Kasumi-1 (cell line): ENCODE measurements around the gene TMEM259.

ENCODE experiments used
- DNase-seq, 2 experiments: peaks; one replicate each; lab custom pipeline; 2025; lab: John Stamatoyannopoulos, UW

TMEM259 gene

DNA sequence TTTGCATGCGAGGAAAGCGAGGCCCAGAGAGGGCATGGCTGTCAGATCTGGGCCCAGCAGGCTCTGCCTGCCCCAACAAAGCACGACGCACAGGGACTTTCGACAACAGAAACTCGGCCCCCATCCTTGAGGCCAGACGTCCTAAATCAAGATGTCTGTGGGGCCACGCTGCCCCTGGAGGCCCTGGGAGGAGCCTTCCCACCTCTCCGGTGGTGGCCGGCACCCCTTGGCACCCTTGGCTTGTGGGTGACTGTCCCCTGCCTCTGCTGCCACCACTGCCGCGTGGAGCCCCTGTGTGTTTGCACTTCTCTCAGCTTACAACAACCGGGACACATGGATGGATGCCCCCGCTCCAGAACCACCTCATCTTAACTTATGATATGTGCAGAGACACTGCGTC lies 32.4 kb downstream of the TMEM259 start:
- no peak for DNase-seq

DNA sequence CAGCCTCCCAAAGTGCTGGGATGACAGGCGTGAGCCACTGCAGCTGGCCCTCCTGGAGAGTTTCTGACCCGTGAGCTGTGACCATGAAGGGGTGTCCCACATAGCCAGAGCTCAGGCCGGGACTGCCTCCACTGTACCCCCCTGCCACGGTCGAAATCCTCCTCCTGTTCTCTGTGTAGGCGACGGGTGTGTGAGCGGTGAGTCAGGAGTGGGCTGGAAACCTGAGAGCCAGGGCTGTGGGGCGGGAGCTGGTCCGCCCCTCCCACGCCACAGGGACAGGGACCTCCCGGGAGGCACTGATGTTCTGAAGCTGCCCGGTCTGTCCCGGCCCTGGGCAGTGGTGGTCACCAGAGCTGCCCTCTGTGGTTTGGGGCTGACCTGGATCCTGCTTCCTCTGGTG lies 32.8 kb downstream of the TMEM259 start:
- DNase-seq, result no peak

DNA sequence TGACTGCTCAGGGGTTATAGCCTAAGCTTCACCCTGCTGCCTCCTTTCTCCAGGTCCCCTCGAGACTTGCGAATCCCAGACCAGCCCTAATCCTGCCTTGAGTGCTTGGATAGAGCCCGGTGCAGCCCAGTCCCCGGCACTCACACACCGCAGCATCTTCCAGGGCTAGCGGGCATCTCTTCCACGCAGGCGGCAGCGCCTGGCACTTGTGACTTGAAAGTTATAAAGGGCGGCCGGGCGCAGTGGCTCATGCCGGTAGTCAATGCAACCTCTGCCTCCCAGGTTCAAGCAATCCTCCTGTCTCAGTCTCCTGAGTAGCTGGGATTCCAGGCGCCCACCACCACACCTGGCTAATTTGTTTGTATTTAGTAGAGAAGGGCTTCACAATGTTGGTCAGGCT lies 34.8 kb downstream of the TMEM259 start:
- DNase-seq, result no peak

DNA sequence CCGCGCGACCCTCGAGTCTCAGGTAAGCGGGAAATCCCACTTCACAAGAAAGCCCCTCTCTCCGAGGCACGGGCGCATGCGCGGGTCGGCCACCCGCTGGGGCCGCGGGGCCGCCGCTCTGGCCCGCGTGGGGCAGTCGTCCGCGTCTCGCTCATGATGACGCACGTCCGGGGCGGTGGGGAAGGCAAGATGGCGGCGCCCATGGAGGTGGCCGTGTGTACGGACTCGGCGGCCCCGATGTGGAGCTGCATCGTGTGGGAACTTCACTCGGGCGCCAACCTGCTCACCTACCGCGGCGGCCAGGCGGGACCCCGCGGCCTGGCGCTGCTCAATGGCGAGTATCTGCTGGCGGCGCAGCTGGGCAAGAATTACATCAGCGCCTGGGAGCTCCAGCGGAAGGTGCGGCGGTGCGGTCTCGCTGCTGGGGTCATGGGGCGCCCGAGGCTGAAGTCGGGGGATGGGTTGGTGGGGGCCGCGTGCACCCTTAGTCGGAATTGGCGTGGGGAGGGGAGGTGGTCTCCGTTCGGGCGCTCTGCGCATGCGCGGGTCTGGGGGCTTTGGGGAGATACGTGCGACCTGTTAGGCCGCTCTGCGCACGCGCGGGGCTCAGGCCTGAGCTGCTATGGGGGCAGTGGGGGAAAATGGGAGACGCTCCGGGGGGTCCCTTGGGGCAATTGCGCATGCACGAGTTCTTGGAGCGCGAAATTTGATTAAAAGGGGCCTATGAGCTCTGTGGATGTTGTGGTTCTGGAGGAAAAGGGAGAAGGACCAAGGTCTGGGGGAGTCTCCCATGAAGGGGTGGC lies 36.6 kb downstream of the TMEM259 start, which contains the start of gene WDR18:
TSS of gene WDR18 (plus strand) at position 181 of the 803 bp plus-strand sequence. CDS start at position 190, 9 bp downstream.
- DNase-seq, result peak; percentile 64 to 75

DNA sequence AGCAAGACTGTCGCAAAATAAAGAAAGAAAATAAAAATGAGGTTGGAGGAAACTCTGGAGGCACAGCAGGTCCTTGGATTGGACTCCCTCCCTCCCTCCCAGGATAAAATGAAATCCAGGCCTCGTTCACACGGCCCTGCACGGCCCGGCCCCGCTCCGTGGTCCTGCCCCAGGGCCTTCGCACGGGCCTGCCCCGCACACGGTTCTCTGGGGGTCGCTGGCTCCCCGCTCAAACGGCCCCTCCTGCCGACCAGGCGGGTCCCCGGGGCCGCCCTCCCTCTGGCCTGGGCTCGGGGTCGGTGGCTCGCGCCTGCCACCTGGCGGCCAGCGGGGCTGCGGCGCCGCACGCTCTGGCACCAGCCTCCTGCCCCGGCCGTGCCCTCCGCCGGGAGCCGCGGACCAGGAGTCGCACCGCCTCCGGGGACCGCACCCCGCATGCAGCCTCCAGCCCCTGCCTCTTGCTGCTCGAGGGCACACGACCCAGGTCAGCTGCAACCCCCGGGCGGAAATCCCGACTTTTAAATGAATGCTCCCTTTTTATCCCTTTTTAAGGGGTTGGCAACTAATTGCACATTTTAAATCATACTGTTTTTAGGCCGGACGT lies 38.3 kb downstream of the TMEM259 start:
- DNase-seq, result peak; percentile 49 to 60

DNA sequence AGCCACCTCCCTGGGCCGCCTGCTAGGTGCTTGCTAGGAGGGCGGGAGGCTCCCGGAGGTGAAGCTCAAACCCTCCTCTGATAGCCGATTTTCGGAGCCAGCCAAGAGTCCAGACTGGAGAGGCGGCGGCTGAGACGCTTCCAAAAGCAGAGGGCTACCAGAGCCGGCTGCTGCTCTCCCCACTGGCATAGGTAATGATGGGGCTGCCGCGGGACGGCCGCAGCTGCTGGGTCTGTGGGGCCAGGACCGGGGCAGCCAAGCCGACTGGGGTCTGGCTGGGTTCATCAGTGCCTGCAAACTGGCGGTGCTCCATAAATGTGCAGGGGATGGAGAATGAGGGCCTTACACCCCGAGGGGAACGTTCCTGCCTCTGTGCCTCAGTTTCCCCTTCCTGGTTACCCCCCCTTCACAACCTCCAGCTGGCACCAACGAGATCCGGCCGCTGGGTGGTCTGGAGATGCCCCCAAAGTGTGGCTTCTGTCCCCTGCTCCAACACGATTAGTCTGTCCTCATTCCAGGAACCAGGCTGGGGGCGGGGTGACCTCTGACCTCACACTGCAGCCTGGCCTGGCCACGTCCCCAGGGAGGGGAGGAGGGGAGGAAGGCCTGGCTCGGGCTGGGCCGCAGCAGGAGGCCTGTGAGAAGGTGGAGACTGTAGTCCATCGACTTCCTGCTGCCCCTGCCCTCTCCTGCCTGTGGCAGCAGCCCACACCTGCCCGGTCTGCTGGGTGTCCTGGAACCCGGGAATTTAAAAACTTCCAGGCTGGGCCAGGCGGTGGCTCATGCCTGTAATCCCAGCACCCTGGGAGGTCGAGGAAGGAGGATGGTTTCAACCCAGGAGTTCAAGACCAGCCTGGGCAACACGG lies 40.6 kb downstream of the TMEM259 start:
- DNase-seq, result no peak

DNA sequence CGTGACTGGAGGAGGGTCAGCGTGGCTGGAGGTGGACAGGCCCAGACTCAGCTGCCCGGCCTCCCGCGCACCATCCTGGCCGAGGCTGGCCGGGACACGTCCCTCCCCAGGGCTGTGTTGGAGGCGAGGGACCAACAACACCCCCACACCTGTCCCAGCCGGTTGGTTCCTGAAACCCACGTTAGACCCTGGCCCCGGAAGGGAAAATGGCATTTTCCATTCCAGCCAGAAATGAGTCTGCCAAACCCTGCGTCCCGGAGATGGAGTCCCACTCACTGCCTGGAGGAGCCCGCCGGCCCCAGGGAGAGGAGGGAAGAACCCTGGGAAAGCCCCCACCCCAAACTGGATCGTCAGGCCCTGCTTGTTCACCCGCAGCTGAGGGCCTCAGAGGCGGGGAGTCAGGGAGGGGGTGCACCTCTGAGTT lies 41.6 kb downstream of the TMEM259 start:
- no peak for DNase-seq

DNA sequence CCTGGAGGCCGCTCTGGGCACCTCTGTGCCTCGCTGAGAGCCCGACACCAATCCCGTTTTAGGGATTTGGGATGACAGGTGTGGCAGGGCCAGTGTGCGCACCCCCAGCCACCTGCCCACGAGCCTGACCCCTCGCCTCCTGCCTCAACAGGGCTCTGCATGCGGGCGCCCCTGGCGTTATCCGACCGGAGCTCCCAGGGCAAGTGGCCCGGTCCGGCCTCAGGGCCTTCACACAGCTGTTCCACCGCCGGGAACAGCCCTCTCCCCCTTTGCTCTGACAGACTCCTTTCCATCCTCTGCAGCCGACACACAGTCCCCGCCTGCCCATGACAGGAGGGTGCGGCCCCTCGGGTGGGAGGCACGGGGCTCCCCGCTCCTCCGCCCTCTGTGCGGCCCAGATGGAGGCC lies 43.9 kb downstream of the TMEM259 start:
- DNase-seq, result no peak

DNA sequence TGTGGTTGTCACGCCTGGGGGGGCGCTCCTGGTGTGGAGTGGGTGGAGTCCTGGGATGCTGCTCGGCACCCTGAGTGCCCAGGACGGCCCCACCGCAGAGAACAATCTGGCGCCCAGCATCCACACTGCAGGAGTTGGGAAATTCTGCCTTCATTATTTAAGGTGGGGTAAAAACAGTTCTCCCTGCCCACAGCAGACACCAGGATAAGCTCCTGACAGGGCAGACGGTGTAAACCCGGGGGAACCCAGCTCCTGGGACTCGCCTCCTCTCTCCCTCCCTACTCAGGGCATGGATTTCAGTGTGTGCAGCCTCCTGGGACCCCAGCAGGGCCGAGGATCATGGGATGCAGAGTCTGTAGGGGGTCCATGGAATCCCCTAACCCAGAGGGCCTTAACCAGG lies 44.4 kb downstream of the TMEM259 start:
- DNase-seq, result no peak

DNA sequence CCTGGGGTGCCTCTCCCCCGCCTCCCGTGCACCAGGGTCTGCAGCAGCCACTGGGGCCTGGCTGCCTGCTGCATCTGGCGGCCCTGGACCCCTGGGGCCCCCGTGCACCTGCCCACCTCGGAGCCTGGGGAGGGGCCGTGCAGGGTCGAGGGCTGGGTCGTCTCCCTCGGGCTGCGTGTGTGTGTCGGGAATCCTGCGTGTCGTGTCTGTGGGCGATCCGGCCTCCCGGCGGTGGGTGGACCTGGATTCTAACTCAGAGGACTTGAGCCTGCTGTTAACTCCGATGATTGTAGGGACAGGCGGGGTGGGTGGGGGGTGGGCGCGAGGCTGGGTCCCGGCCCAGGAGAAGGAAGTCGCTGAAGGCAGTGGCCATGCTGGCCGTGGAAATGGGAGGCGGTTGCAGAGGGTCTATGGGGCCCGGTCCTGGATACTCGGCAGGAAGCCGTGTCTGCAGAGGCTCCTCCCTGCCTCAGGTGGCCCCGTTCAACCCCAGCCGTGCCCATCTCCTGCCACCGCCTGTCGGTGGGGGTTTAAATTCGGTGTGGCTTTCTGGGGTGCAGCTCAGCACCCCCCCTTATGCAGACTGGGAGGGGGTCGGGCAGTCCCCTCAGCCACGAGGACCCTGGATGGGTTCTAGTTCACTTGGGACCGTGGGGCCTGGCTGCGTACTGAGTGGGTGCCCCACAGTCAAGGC lies 46.2 kb downstream of the TMEM259 start:
- DNase-seq, result no peak

DNA sequence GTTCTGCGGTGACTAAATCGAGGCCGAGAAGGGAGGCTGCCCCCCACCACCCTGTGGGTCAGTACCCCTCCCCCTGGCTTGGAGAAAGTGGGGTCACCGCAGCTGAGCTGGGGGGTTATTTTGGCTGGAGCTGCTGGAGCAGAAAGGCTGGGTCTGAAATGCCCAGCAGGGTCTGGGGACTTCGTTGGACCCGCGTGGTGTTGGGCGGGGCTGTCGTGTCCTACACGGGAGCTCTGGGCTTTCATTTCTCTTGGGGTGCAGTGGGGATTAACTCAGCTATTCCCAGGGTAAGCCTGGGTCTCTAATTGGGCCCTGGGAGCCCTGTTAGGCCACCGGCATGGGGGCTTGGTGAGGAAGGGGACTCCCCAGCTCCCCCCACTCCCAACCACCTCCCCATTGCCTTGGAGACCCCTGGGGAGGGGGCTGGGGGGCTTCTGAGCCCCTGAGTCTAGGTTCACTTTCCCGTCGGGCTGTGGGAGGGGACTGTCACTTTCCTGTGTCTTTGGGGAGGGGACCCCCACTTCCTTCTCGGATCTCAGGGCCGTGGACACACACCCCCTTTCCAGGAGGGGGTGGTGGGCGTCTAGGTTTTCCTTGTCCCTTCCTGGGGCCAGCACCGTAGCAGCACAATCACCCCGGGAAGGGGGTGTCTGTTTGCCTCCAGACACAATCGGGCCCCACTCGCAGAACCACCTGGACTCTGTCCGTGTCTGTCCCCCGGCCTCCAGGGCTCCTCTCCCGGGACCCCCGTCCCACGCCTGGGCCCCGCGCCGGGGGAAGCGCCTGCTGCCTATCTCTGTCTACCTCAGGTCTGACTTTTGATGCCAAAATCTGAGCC lies 47.0 kb downstream of the TMEM259 start:
- DNase-seq, result no peak

DNA sequence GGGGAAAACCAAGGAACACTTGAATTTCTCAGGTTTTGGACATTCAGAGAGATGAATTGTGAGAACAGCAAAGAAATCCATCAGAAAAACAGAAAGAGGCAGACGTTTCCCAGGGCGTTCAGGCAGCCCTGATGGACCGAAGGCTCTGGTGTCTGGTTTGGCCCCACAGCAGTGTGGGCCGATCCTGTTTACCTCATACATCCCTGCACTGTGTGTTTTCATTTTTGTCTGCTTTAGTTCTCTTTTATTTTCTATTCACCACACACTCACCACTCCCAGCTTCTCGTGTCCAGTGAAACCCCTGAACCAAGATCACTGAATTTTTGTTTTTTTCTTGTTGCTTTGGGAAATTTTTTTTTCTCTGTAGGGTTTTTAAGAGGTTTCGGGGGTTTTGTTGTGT lies 48.6 kb downstream of the TMEM259 start:
- DNase-seq, result no peak

DNA sequence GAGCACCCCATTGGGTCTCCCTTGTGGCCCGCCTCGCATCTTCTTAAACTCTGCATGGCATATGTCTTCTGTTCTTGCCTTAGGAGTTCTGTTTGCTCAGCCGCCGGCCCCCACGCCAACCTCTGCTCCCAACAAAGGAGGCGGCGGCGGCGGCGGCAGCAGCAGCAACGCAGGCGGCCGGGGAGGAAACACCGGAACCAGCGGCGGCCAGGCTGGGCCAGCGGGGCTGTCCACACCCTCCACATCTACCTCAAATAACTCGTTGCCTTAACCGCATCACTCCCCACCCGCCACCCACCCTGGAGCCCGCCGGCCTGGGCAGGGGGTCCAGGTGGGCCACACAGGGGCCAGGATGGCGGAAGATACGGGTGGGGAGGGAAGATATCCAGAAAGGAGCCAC lies 49.1 kb downstream of the TMEM259 start:
- no peak for DNase-seq

DNA sequence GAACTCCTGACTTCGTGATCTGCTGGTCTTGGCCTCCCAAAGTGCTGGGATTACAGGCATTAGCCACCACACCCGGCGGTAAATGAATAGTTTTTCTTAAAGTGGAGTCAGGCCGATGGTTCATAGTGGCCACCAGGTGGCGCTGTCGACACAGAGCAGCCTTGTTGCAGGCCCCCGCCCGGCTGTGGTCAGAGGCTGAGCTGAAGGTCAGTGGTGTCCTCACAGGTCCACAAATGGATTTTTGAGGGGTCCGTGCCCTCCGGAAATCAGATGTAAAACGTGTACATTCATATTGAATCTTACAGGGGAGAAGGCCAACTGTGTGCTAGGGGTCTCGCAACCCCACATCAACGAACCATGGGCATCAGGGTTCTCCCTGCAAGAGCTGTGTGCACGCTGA lies 50.2 kb downstream of the TMEM259 start:
- peak in 1 of 2 experiments; percentile 19 for DNase-seq

DNA sequence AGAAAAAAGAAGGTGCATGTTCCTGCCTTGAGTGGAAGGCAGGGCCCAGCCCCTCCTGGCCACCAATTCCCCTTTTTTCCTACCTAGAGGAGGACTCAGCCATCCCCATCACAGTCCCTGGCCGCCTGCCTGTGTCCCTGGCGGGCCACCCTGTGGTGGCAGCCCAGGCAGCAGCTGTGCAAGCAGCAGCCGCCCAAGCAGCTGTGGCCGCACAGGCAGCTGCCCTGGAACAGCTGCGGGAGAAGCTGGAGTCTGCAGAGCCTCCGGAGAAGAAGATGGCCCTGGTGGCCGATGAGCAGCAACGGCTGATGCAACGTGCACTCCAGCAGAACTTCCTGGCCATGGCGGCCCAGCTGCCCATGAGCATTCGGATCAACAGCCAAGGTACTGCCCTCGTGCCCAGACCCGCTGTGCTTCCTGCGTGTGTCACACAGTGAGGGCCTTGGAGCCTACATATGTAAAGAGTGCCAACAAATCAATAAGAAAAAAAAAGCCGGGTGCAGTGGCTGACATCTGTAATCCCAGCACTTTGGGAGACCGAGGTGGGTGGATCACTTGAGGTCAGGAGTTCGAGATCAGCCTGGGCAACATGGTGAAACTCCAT lies 54.3 kb downstream of the TMEM259 start:
- DNase-seq, result no peak

DNA sequence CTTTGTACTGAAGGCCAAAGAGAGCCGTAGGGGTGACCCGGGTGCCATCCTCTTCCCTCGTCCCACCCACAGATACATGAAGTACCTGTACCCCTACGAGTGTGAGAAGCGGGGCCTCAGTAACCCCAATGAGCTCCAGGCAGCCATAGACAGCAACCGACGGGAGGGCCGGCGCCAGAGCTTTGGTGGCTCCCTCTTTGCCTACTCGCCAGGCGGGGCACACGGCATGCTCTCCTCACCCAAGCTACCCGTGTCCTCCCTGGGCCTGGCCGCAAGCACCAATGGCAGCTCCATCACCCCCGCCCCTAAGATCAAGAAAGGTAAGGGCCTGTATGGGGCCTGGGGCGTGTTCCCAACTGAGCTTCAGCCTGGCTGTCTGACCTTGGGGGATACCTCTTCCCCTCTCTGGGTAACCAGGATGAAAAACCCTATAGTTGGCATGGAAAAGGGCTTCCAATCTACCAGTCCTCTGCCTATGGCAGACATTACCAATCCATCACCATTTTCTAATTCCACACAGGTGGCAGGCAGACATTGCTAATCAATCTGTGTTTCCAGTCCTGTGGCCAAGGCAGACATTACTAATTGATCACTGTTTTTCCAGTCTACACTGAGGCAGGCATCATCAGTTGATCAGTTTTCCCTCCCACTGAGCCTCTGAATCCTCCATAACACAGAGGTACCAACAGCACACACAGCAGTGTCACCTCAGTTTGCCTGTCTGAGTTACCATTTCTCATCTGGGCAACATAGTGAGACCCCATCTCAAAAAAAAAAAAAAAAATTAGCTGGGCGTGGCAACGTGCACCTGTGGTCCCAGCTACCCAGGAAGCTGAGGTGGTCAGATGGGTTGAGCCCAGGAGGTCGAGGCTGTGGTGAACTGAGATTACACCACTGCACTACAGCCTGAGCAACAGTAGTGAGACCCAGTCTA lies 55.9 kb downstream of the TMEM259 start:
- no peak for DNase-seq

DNA sequence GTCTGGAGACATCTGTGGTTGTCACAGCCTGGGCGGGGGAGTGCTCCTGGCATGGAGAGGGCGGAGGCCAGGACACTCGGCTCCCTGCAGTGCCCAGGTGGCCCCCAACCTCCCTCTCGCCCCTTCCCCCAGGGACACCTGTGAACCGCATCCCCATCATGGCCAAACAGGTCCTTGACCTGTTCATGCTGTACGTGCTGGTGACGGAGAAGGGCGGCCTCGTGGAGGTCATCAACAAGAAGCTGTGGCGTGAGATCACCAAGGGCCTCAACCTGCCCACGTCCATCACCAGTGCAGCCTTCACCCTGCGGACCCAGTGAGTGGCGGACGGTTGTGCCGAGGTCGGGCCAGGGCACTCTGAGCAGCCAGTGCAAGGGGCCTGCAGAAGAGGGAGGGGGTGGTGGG lies 56.8 kb downstream of the TMEM259 start:
- DNase-seq, result no peak

DNA sequence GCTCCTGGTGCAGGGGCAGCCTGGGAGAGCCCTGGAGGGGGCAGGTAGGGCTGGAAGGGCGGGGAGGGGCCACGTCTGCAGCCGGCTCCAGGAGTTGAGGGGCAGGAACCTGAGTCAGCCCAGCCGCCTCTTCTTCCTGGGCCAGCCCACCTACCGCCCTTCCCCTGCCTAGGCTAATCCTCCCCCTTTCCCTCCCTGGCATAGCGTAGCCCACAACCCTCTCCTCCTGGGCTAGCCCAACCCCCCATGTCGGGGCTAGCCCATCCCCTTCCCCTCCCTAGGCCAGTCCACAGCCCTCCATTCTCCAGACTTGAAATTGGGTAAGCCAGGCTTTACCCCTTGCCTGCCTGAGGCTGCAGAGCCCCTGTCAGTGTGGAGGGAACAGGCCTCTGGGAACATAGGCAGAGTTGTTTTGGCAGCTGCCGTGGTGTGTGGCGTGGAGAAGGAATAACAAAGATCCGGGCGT lies 57.4 kb downstream of the TMEM259 start:
- no peak for DNase-seq

DNA sequence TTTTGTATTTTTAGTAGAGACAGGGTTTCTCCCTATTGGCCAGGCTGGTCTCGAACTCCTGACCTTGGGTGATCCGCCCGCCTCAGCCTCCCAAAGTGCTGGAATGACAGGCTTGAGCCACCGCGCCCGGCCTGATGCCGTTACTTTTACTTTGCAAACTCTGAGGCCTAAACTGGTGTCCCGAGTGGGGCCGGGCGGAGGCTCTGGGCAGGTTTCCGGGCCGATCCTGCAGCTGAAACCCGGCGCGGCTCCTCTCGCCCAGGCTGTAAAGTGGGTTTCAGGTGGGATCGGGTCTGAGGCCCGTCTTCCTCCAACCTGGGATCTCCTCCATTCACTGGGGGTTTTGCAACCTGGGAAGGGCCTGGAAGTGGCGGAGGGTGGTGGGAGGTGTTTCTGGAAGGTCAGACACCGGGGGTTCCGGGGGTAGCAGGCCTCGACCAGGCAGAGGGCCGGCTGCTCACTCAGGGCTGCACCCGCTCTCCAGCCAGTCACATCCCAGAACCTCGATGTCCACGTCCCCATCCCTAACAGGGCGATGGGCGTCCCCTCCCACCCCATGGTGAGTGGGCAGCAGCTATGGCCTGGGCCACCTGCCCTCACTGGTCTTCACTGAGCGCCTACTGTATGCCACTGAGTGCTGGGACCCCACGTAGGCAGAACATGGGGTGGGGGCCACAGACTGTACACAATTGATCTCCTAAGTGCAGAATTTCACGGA lies 58.1 kb downstream of the TMEM259 start:
- no peak for DNase-seq
